SK-N-SH treated with all-trans-retinoic acid at 6 μM for 48 hours (cell line): Measurements from ENCODE around the gene SPG21.

Experiments
- ATAC-seq: fragments of 200-7000 bp; cut with Tn5 transposase; 3 replicates; pipeline ENCODE4 v1.9.1; 2020; ENCODE audit warnings: mild to moderate bottlenecking, moderate library complexity
- ARNTL ChIP-seq: fragments of 450-650 bp; formaldehyde crosslinking; IDR thresholded peaks from 2 replicates; pipeline ENCODE4 v1.5.0; 2020; ENCODE audit warnings: low read depth, mild to moderate bottlenecking, moderate library complexity, borderline replicate concordance
- BACH2 ChIP-seq: fragments of 250-450 bp; sonication (Bioruptor Pico); IDR thresholded peaks from 2 replicates; pipeline ENCODE4 v1.9.0; 2021; ENCODE audit warnings: mild to moderate bottlenecking, borderline replicate concordance
- CREB5 ChIP-seq: fragments of 250-450 bp; sonication (Bioruptor Pico); IDR thresholded peaks from 2 replicates; pipeline ENCODE4 v1.5.1; 2020; ENCODE audit warnings: low read depth, mild to moderate bottlenecking, moderate library complexity
- CSDC2 ChIP-seq: fragments of 250-450 bp; sonication (Bioruptor Pico); IDR thresholded peaks from 2 replicates; pipeline ENCODE4 v1.5.0; 2020; ENCODE audit warnings: mild to moderate bottlenecking, moderate library complexity
- CSRNP3 ChIP-seq: fragments of 250-450 bp; sonication (Bioruptor Pico); IDR thresholded peaks from 2 replicates; pipeline ENCODE4 v1.5.1; 2021; ENCODE audit warnings: mild to moderate bottlenecking, moderate library complexity
- ESRRG ChIP-seq: fragments of 250-450 bp; sonication (Bioruptor Pico); IDR thresholded peaks from 2 replicates; pipeline ENCODE4 v1.6.1; 2021; ENCODE audit warnings: mild to moderate bottlenecking
- GLIS3 ChIP-seq: fragments of 250-450 bp; sonication (Bioruptor Pico); IDR thresholded peaks from 2 replicates; pipeline ENCODE4 v1.5.0; 2020; ENCODE audit warnings: mild to moderate bottlenecking, moderate library complexity
- ISL1 ChIP-seq: fragments of 250-450 bp; sonication (Bioruptor Pico); IDR thresholded peaks from 2 replicates; pipeline ENCODE4 v2.1.2; 2022; ENCODE audit warnings: mild to moderate bottlenecking, moderate library complexity
- OSR1 ChIP-seq: fragments of 250-450 bp; sonication (Bioruptor Pico); IDR thresholded peaks from 2 replicates; pipeline ENCODE4 v1.8.0; 2022; ENCODE audit warnings: moderate library complexity, mild to moderate bottlenecking, inconsistent platforms
- PATZ1 ChIP-seq: fragments of 250-450 bp; sonication (Bioruptor Pico); IDR thresholded peaks from 2 replicates; pipeline ENCODE4 v1.8.0; 2020; ENCODE audit warnings: mild to moderate bottlenecking, moderate library complexity, borderline replicate concordance
- PPARA ChIP-seq: fragments of 250-450 bp; sonication (Bioruptor Pico); IDR thresholded peaks from 2 replicates; pipeline ENCODE4 v1.5.0; 2020; ENCODE audit warnings: mild to moderate bottlenecking, borderline replicate concordance
- SNAI2 ChIP-seq: fragments of 250-450 bp; sonication (Bioruptor Pico); IDR thresholded peaks from 2 replicates; pipeline ENCODE4 v1.5.0; 2020; ENCODE audit warnings: mild to moderate bottlenecking, moderate library complexity
- TCF4 ChIP-seq: fragments of 250-450 bp; sonication (Bioruptor Pico); IDR thresholded peaks from 2 replicates; pipeline ENCODE4 v1.8.0; 2021; ENCODE audit warnings: mild to moderate bottlenecking, moderate library complexity, borderline replicate concordance
- TOX ChIP-seq: fragments of 250-450 bp; sonication (Bioruptor Pico); IDR thresholded peaks from 2 replicates; pipeline ENCODE4 v1.8.0; 2021; ENCODE audit warnings: mild to moderate bottlenecking, moderate library complexity, borderline replicate concordance
- ZFP3 ChIP-seq: fragments of 250-450 bp; sonication (Bioruptor Pico); IDR thresholded peaks from 2 replicates; pipeline ENCODE4 v1.5.0; 2020; ENCODE audit warnings: mild to moderate bottlenecking, moderate library complexity
- ZFP30 ChIP-seq: fragments of 450-650 bp; formaldehyde crosslinking; IDR thresholded peaks from 2 replicates; pipeline ENCODE4 v1.5.0; 2022; ENCODE audit warnings: mild to moderate bottlenecking, moderate library complexity
- ZNF565 ChIP-seq: fragments of 450-650 bp; formaldehyde crosslinking; conservative IDR thresholded peaks from 2 replicates; pipeline ENCODE4 v1.5.0; 2020; ENCODE audit warnings: low read depth, mild to moderate bottlenecking, moderate library complexity
- ZNF70 ChIP-seq: fragments of 450-650 bp; formaldehyde crosslinking; IDR thresholded peaks from 2 replicates; pipeline ENCODE4 v1.5.0; 2020; ENCODE audit warnings: mild to moderate bottlenecking, moderate library complexity
- ZNF8 ChIP-seq: fragments of 450-650 bp; formaldehyde crosslinking; IDR thresholded peaks from 2 replicates; pipeline ENCODE4 v1.5.0; 2020; ENCODE audit warnings: mild to moderate bottlenecking, moderate library complexity
- TF ChIP-seq, protein P1 (sequence below): fragments of 250-450 bp; sonication (Bioruptor Pico); IDR thresholded peaks from 2 replicates; pipeline ENCODE4 v1.8.0; 2021; ENCODE audit warnings: low read depth, mild to moderate bottlenecking, moderate library complexity, borderline replicate concordance

SPG21 gene

DNA sequence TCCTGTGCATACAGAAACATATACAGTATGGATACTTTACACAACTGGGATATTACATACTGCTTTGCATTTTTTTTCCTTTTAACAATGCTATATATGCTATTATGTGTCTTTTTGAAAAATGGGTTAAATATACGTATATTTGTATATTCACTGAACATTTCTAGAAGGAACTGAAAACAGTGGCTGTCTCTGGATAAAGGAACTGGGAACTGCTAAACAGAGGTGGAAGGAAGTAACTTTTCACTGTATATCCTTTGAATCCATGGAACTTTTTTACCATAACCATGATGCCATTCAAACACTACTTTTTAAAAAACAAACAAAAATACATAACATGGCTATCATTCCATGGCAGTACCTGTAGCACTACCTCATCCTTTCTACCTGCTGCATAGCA, 37.9 kb upstream of the SPG21 start:
- TF ChIP-seq CREB5 (CRISPR knock-in tag) (no peak), ZNF565 (CRISPR knock-in tag) (no peak), BACH2 (CRISPR knock-in tag) (no peak), TCF4 (CRISPR knock-in tag) (no peak), ZNF8 (no peak), SNAI2 (CRISPR knock-in tag) (no peak), OSR1 (CRISPR knock-in tag) (no peak), ARNTL (CRISPR knock-in tag) (no peak), ESRRG (CRISPR knock-in tag) (no peak)
- ATAC-seq: no peak

GRCh38 chr15:65026756-65027155, 37.0 kb upstream of the SPG21 start:
- ATAC-seq: no peak
- TF ChIP-seq OSR1 (CRISPR knock-in tag) (no peak), ESRRG (CRISPR knock-in tag) (no peak), ZFP3 (no peak), CREB5 (CRISPR knock-in tag) (no peak), CSRNP3 (CRISPR knock-in tag) (no peak), PPARA (CRISPR knock-in tag) (no peak), GLIS3 (CRISPR knock-in tag) (no peak), BACH2 (CRISPR knock-in tag) (no peak), TOX (CRISPR knock-in tag) (no peak), ZFP30 (CRISPR knock-in tag) (no peak), CSDC2 (CRISPR knock-in tag) (no peak), ARNTL (CRISPR knock-in tag) (no peak), PATZ1 (CRISPR knock-in tag) (no peak), SNAI2 (CRISPR knock-in tag) (no peak), ZNF8 (no peak), ISL1 (no peak)
- TF ChIP-seq, protein P1, sequence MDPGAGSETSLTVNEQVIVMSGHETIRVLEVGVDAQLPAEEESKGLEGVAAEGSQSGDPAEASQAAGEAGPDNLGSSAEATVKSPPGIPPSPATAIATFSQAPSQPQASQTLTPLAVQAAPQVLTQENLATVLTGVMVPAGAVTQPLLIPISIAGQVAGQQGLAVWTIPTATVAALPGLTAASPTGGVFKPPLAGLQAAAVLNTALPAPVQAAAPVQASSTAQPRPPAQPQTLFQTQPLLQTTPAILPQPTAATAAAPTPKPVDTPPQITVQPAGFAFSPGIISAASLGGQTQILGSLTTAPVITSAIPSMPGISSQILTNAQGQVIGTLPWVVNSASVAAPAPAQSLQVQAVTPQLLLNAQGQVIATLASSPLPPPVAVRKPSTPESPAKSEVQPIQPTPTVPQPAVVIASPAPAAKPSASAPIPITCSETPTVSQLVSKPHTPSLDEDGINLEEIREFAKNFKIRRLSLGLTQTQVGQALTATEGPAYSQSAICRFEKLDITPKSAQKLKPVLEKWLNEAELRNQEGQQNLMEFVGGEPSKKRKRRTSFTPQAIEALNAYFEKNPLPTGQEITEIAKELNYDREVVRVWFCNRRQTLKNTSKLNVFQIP (CRISPR knock-in tag): no peak
- TF ChIP-seq, all 23 proteins: peak for 0

DNA sequence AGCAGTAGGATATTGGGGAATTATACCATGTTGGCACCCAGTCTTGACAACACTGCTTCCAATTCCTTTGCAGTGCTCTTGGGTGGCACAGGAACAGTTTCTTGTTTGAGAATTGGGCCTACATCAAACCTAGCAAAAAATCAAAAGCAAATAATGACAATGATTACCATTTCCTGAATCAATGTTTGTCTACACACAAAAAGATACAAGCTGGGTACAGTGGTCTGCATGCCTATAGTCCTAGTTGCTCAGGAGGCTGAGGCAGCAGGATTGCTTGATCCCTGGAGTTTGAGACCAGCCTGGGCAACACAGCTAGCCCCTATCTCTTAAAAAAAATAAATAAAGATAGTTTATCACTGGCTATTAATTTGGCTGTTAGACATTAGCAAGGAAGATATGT, 31.8 kb upstream of the SPG21 start:
- no peak for TF ChIP-seq CSRNP3 (CRISPR knock-in tag)
- no peak for TF ChIP-seq CSDC2 (CRISPR knock-in tag)
- TF ChIP-seq ZFP3: no peak
- no peak for TF ChIP-seq PATZ1 (CRISPR knock-in tag)
- no peak for TF ChIP-seq ZNF70 (CRISPR knock-in tag)
- TF ChIP-seq, all 23 proteins: peak for 0
- ATAC-seq: no peak
